ENCODE measurements around the gene USP17L21.
"Not testable (repeated sequence)": the region's sequence is repeated elsewhere in the genome, so short reads cannot be mapped to it uniquely, and the experiment has no call there.

GRCh38 chr4:9257824-9258223, 4.8 kb upstream of the USP17L21 start, which contains the start of gene USP17L20:
- TF ChIP-seq TAF1 (IDR thresholded peaks at IDR 0.05; ENCODE audit: borderline replicate concordance, insufficient read depth, low read length); POLR2AphosphoS5 (IDR thresholded peaks at IDR 0.05; ENCODE audit: low read depth, low read length); REST (IDR thresholded peaks at IDR 0.05; ENCODE audit: insufficient read depth in 1 of 2, low read depth in 2 of 2, low read length in 2 of 2); SIN3A (IDR thresholded peaks at IDR 0.05; ENCODE audit: borderline replicate concordance, insufficient read depth, low read length); FOXP2 (optimal IDR thresholded peaks at IDR 0.05; ENCODE audit: borderline replicate concordance, extremely low read depth, extremely low read length, insufficient read depth): not testable (repeated sequence)

Measured in PFSK-1 (cell line).